Right atrium auricular region (tissue), 2 donors: Measurements from ENCODE around the gene CDHR1. TPM values are rescaled to one million over a fixed set of nuclear protein-coding genes. Genes with fewer than 3 reads are reported as not detected.

Source experiments
- DNase-seq: peaks from one replicate; pipeline ENCODE4 v3.0.0-alpha.2; 2019; ENCODE audit warnings: low spot score
- H3K27ac ChIP-seq, 2 donors: fragments of 200-600 bp; sonication (generic); 1 replicate in 1 of 2; 2 replicates in 1 of 2; pipeline ENCODE4 v1.5.1; 2016 to 2019
- H3K27me3 ChIP-seq, 2 donors: fragments of 200-600 bp; sonication (generic); one replicate each; pipeline versions ENCODE4 v1.5.1 to v1.6.0; 2017 to 2019
- H3K36me3 ChIP-seq: fragments of 200-600 bp; sonication (generic); one replicate; pipeline ENCODE4 v1.5.1; 2016
- H3K4me1 ChIP-seq, 2 donors: fragments of 200-600 bp; sonication (generic); one replicate each; pipeline versions ENCODE4 v1.5.1 to v1.6.0; 2017 to 2019
- H3K4me3 ChIP-seq, 2 donors: fragments of 200-600 bp; sonication (generic); 1 replicate in 1 of 2; 2 replicates in 1 of 2; pipeline ENCODE4 v1.5.1; 2017 to 2019; ENCODE audit warnings: mild to moderate bottlenecking in 1 of 2, moderate library complexity in 1 of 2
- H3K9me3 ChIP-seq, 2 donors: fragments of 200-600 bp; sonication (generic); one replicate each; pipeline ENCODE4 v1.5.1; 2019
- total RNA-seq, 2 donors: library from RNA; depleted of rRNA; stranded (reverse); fragments of >200 nt; gene quantifications; one replicate each; pipeline ENCODE4 v1.1.0, GENCODE V29; 2016
- TF ChIP-seq, protein P1 (sequence below), 2 donors: fragments of 200-600 bp; sonication (generic); IDR thresholded peaks; one replicate each; pipeline ENCODE4 v1.5.1; 2019; ENCODE audit warnings: antibody characterized with exemption in 2 of 2

CDHR1 gene
- total RNA-seq, 2 donors from 2014 or later = 0.55 to 1.6 TPM

DNA sequence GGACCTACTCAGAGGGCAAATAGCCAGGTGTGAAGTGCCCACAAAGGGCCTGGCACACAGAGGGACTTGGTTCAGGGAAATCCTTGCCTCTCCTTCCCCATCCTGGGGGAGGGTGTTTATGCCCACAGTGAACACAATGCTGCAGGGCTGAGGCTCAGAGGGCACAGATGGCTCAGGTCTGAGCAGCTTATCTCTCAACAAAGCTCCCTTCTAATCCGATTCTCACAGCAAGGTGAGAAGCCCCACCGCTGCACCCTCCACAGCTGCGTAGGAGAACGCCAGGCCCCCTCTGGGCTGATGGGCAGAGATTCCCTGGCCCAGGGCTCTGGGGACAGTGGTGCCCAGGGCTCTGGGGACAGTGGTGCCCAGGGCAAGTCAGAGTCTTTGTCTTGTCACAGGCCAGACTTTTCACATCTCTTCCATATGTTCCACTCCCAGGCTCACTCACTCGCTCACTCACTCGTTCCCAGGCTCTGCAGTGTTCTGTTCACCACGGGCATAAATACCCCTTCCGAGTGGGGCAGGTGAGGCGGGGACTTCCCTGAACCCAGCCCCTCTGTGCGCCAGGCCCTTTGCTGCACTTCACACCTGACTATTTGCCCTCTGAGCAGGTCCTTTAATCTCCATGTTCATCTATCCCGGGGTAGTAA lies 8.7 kb upstream of the CDHR1 start:
- Histone ChIP-seq H3K4me3 (no peak overlapping the region), H3K27me3 (no peaks in the 10 kb centered on the region), H3K9me3 (no peaks in the 10 kb centered on the region), H3K4me1 (no peaks in the 10 kb centered on the region), H3K36me3 (no peaks in the 10 kb centered on the region), H3K27ac (no peak overlapping the region)
- TF ChIP-seq, protein P1, sequence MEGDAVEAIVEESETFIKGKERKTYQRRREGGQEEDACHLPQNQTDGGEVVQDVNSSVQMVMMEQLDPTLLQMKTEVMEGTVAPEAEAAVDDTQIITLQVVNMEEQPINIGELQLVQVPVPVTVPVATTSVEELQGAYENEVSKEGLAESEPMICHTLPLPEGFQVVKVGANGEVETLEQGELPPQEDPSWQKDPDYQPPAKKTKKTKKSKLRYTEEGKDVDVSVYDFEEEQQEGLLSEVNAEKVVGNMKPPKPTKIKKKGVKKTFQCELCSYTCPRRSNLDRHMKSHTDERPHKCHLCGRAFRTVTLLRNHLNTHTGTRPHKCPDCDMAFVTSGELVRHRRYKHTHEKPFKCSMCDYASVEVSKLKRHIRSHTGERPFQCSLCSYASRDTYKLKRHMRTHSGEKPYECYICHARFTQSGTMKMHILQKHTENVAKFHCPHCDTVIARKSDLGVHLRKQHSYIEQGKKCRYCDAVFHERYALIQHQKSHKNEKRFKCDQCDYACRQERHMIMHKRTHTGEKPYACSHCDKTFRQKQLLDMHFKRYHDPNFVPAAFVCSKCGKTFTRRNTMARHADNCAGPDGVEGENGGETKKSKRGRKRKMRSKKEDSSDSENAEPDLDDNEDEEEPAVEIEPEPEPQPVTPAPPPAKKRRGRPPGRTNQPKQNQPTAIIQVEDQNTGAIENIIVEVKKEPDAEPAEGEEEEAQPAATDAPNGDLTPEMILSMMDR (IDR thresholded peaks at IDR 0.05) = no peak
- no peak for DNase-seq

DNA sequence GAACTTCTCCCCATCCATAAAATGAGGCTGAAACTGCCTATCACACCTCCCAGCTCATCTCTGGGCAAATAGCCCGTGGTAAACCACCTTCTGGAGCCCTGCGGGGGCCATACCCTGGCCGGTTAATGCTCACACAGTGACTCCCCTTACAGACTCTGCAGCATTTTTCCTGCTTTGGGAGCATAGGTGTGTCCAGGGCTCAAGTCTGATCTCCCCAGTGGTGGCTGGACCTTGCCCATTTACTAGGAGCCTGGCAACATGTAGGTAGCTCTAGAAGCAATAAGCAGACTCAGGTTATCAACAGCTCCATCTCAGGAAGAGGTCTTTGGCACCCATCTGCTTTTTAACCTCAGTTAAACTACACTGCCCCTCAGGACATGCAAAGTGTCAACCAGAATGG lies 5.5 kb upstream of the CDHR1 start:
- no peaks in the 10 kb centered on the region for H3K9me3 ChIP-seq
- H3K4me3 ChIP-seq = no peak overlapping the region
- no peak overlapping the region for H3K27ac ChIP-seq
- no peak for DNase-seq
- H3K27me3 ChIP-seq = no peaks in the 10 kb centered on the region
- H3K36me3 ChIP-seq = no peaks in the 10 kb centered on the region
- peaks cover 0 to 1% of the 10 kb centered on the region in 2 donors for H3K4me1 ChIP-seq
- TF ChIP-seq, protein P1 (IDR thresholded peaks at IDR 0.05) = no peak

DNA sequence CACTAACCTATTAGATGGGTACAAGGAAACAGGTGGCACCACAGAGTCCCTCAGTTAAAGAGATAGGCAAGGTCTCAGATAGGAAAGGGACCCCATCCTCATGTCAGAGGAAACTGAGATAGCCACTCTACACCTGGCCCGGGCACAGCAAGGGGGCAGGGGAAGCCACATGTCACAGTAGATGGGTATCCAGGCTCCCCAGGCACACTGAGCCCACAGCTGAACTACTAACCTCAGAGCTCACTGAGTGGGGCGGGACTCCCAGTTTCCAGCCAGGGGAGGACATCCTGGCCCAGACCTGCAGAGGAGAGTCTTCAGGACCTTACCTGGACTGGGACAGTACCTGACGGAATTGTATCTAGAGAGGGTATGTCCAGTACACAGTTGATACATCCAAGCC lies 3.7 kb upstream of the CDHR1 start:
- Histone ChIP-seq H3K27ac (no peak overlapping the region), H3K4me3 (no peak overlapping the region), H3K27me3 (no peaks in the 10 kb centered on the region), H3K4me1 (peaks cover 0 to 16% of the 10 kb centered on the region in 2 donors), H3K9me3 (no peaks in the 10 kb centered on the region), H3K36me3 (no peaks in the 10 kb centered on the region)
- TF ChIP-seq, protein P1 (IDR thresholded peaks at IDR 0.05) = no peak
- no peak for DNase-seq

DNA sequence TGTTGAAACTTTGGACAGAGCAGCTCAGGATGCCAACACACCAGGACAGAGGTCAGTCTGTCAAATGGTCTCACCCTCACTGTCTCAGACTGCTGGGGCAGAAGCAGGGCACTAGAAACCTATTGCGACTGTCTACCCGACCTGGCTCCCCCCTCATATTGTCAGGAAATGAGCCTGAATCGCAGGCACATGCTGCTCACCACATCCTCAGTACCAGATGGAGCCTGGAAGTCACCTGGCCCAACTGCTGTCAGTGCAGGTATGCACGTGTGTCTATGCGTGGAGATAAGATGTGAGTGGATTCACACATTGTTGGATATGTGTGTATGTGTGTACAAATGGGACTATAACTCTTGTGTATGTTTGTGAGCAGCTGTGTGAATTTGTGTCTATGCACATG lies 3.2 kb upstream of the CDHR1 start:
- Histone ChIP-seq H3K4me1 (peaks cover 0 to 16% of the 10 kb centered on the region in 2 donors), H3K36me3 (no peaks in the 10 kb centered on the region), H3K27me3 (no peaks in the 10 kb centered on the region), H3K4me3 (no peak overlapping the region), H3K9me3 (no peaks in the 10 kb centered on the region), H3K27ac (no peak overlapping the region)
- TF ChIP-seq, protein P1 (IDR thresholded peaks at IDR 0.05) = no peak
- DNase-seq = no peak

DNA sequence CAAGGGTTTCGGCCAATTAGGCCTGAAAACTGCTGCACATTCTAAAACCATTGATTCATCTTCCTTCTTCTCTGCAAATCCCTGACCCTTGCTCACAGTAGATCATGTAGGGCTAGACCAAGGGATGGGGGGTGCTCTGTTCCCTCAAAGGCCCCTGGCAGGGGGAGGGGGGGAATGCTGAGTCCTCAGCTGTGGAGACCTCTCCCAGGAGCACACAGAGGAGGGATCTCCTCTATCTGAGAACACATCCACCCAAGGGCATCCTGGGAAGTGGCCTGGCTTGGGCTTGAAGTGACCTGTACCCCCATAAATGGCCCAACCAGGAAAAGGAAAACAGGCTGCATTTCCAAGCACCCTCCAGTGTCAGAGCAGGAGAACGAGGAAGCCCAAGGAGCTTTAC lies 1.0 kb upstream of the CDHR1 start:
- H3K4me1 ChIP-seq = peaks cover 0 to 16% of the 10 kb centered on the region in 2 donors
- H3K27me3 ChIP-seq = no peaks in the 10 kb centered on the region
- no peaks in the 10 kb centered on the region for H3K9me3 ChIP-seq
- no peaks in the 10 kb centered on the region for H3K36me3 ChIP-seq
- H3K27ac ChIP-seq = no peak overlapping the region
- DNase-seq = no peak
- TF ChIP-seq, protein P1 (IDR thresholded peaks at IDR 0.05) = no peak
- no peak overlapping the region for H3K4me3 ChIP-seq
